H1 (cell line): ENCODE data around the gene TIGD2. TPM values are rescaled to one million over a fixed set of nuclear protein-coding genes. Genes with fewer than 3 reads are reported as not detected.

ENCODE experiments used
- CTCF ChIA-PET: fragments of 300-600 bp; sonication (Branson Sonifier 250); formaldehyde crosslinking; loops from one replicate; lab custom pipeline; 2021; ENCODE audit not compliant: partially characterized antibody; lab: Charles Lee
- POLR2A ChIA-PET: fragments of 300-600 bp; sonication (Branson Sonifier 250); formaldehyde crosslinking; loops from one replicate; lab custom pipeline; 2021; ENCODE audit warnings: inconsistent platforms; ENCODE audit not compliant: partially characterized antibody; lab: Charles Lee
- DNase-seq, 2 experiments: peaks; one replicate each; pipeline versions ENCODE4 v3.0.0 to v3.0.0-alpha.2; 2010 to 2022; ENCODE audit warnings: low spot score in 2 of 2, low read depth in 1 of 2, mixed read lengths in 1 of 2
- FAIRE-seq: peaks from 2 replicates; lab custom pipeline; 2011; peaks lifted over from hg19 to GRCh38; lab: Jason Lieb, UNC
- H2AFZ ChIP-seq: 2 replicates; pipeline ENCODE4 v1.8.1; 2012; ENCODE audit warnings: low read length, inconsistent platforms
- H2AK5ac ChIP-seq: 2 replicates; pipeline ENCODE4 v1.6.1; 2013; ENCODE audit warnings: low read depth, low read length
- H2BK120ac ChIP-seq: replicated peaks from 2 replicates; pipeline ENCODE3; 2013; ENCODE audit warnings: low read depth, low read length, inconsistent platforms
- H2BK12ac ChIP-seq: 2 replicates; pipeline ENCODE4 v1.6.1; 2013; ENCODE audit warnings: low read depth, low read length
- H2BK15ac ChIP-seq: 2 replicates; pipeline ENCODE4 v1.6.1; 2013; ENCODE audit warnings: low read length
- H2BK20ac ChIP-seq: 2 replicates; pipeline ENCODE4 v1.6.1; 2013; ENCODE audit warnings: low read length
- H2BK5ac ChIP-seq: 2 replicates; pipeline ENCODE4 v1.6.1; 2013; ENCODE audit warnings: low read depth, low read length
- H3K14ac ChIP-seq: 2 replicates; pipeline ENCODE4 v1.6.1; 2013; ENCODE audit warnings: inconsistent platforms; ENCODE audit not compliant: insufficient read length
- H3K18ac ChIP-seq: 2 replicates; pipeline ENCODE4 v1.6.1; 2013; ENCODE audit warnings: low read length; ENCODE audit errors: extremely low read depth
- H3K23ac ChIP-seq: 2 replicates; pipeline ENCODE4 v1.6.1; 2013; ENCODE audit warnings: inconsistent platforms; ENCODE audit not compliant: insufficient read length
- H3K23me2 ChIP-seq: 2 replicates; pipeline ENCODE4 v1.6.1; 2013; ENCODE audit warnings: low read depth, low read length
- H3K27ac ChIP-seq: 2 replicates; pipeline ENCODE4 v1.6.1; 2011; ENCODE audit warnings: low read depth, low read length, inconsistent platforms
- H3K27me3 ChIP-seq, 4 experiments: replicated peaks in 1 of 4; 1 replicate in 1 of 4; 2 replicates in 3 of 4; pipeline versions ENCODE4 v1.6.1 to v1.8.1; 2011 to 2013; ENCODE audit warnings: low read length in 3 of 4, mild to moderate bottlenecking in 3 of 4, inconsistent platforms in 2 of 4, mixed read lengths in 2 of 4, moderate library complexity in 1 of 4; ENCODE audit not compliant: control insufficient read depth in 3 of 4, insufficient read depth in 3 of 4; ENCODE audit errors: extremely low read depth in 1 of 4
- H3K36me3 ChIP-seq, 4 experiments: 2 replicates each; pipeline versions ENCODE4 v1.6.1 to v1.8.1; 2011 to 2013; ENCODE audit warnings: mild to moderate bottlenecking in 4 of 4, low read length in 3 of 4, moderate library complexity in 2 of 4, control low read depth in 1 of 4, inconsistent platforms in 1 of 4; ENCODE audit not compliant: insufficient read depth in 4 of 4, control insufficient read depth in 2 of 4
- H3K4ac ChIP-seq: replicated peaks from 2 replicates; pipeline ENCODE3; 2013; ENCODE audit warnings: low read length, low read depth, mixed read lengths, inconsistent platforms; ENCODE audit not compliant: insufficient read length
- H3K4me1 ChIP-seq, 4 experiments: replicated peaks in 1 of 4; 1 replicate in 1 of 4; 2 replicates in 3 of 4; pipeline versions ENCODE4 v1.6.1 to v1.8.1; 2011 to 2013; ENCODE audit warnings: low read length in 3 of 4, inconsistent platforms in 2 of 4, mixed read lengths in 1 of 4; ENCODE audit not compliant: insufficient read depth in 4 of 4, control insufficient read depth in 3 of 4
- H3K4me2 ChIP-seq, 2 experiments: 2 replicates each; pipeline versions ENCODE4 v1.6.1 to v1.8.1; 2011 to 2013; ENCODE audit warnings: low read depth in 2 of 2, low read length in 2 of 2, control low read depth in 1 of 2, inconsistent platforms in 1 of 2, mild to moderate bottlenecking in 1 of 2; ENCODE audit not compliant: insufficient read depth in 1 of 2
- H3K4me3 ChIP-seq, 4 experiments: fragments of 200-600, 300-600 bp in 1 of 4; sonication (generic), shearing (Covaris generic), sonication (Bioruptor Twin) in 1 of 4; 2 replicates each; pipeline versions ENCODE4 v1.5.1 to v1.8.1; 2011 to 2016; ENCODE audit warnings: low read length in 4 of 4, low read depth in 3 of 4, control low read depth in 2 of 4, inconsistent platforms in 2 of 4, mild to moderate bottlenecking in 2 of 4, mixed read lengths in 1 of 4, moderate library complexity in 1 of 4; ENCODE audit not compliant: insufficient read depth in 2 of 4; ENCODE audit errors: extremely low read depth in 1 of 4
- H3K56ac ChIP-seq: replicated peaks from 2 replicates; pipeline ENCODE3; 2013; ENCODE audit warnings: low read depth, mild to moderate bottlenecking, mixed read lengths, low read length, inconsistent platforms; ENCODE audit not compliant: insufficient read length
- H3K79me1 ChIP-seq: 2 replicates; pipeline ENCODE4 v1.6.1; 2013; ENCODE audit warnings: low read depth, low read length, control low read depth
- H3K79me2 ChIP-seq, 2 experiments: 2 replicates each; pipeline versions ENCODE4 v1.6.1 to v1.8.1; 2012 to 2013; ENCODE audit warnings: low read length in 2 of 2, mild to moderate bottlenecking in 2 of 2, inconsistent platforms in 1 of 2; ENCODE audit not compliant: insufficient read depth in 2 of 2, control insufficient read depth in 1 of 2
- H3K9ac ChIP-seq, 4 experiments: replicated peaks in 1 of 4; 1 replicate in 1 of 4; 2 replicates in 3 of 4; pipeline versions ENCODE4 v1.6.1 to v1.8.1; 2011 to 2013; ENCODE audit warnings: low read depth in 3 of 4, low read length in 3 of 4, control low read depth in 2 of 4, mild to moderate bottlenecking in 2 of 4, moderate library complexity in 2 of 4, inconsistent platforms in 1 of 4; ENCODE audit errors: extremely low read depth in 1 of 4
- H3K9me3 ChIP-seq, 2 experiments: 2 replicates each; pipeline versions ENCODE4 v1.6.1 to v1.8.1; 2012 to 2013; ENCODE audit warnings: mild to moderate bottlenecking in 2 of 2, moderate library complexity in 2 of 2, control low read depth in 1 of 2, inconsistent platforms in 1 of 2, low read depth in 1 of 2, low read length in 1 of 2, mixed read lengths in 1 of 2; ENCODE audit not compliant: insufficient read depth in 2 of 2
- H4K20me1 ChIP-seq, 2 experiments: replicated peaks in 1 of 2; 2 replicates each; pipeline versions ENCODE3 to v1.8.1; 2011 to 2013; ENCODE audit warnings: inconsistent platforms in 2 of 2, low read length in 2 of 2, mild to moderate bottlenecking in 1 of 2; ENCODE audit not compliant: insufficient read depth in 2 of 2, control insufficient read depth in 1 of 2
- H4K5ac ChIP-seq: 2 replicates; pipeline ENCODE4 v1.6.1; 2013; ENCODE audit warnings: low read length, low read depth, mixed read lengths, inconsistent platforms; ENCODE audit not compliant: insufficient read length
- H4K8ac ChIP-seq: 2 replicates; pipeline ENCODE4 v1.8.0; 2013; ENCODE audit warnings: mild to moderate bottlenecking, moderate library complexity, low read length, inconsistent platforms; ENCODE audit not compliant: insufficient read depth; ENCODE audit errors: extremely low read depth
- H4K91ac ChIP-seq: replicated peaks from 2 replicates; pipeline ENCODE3; 2013; ENCODE audit warnings: low read length, mixed read lengths, inconsistent platforms; ENCODE audit not compliant: insufficient read length
- EP300 ChIP-seq, 2 experiments: IDR thresholded peaks; 1 replicate in 1 of 2; 2 replicates in 1 of 2; pipeline ENCODE4 v1.6.1; 2011 to 2012; ENCODE audit warnings: low read depth in 2 of 2, low read length in 2 of 2, mild to moderate bottlenecking in 2 of 2, borderline replicate concordance in 1 of 2, inconsistent platforms in 1 of 2, moderate library complexity in 1 of 2
- EZH2 ChIP-seq: fragments of 200-600 bp; sonication (generic); IDR thresholded peaks from 2 replicates; pipeline ENCODE4 v1.7.1; 2012; ENCODE audit warnings: low read depth, mild to moderate bottlenecking, moderate library complexity, low read length, inconsistent platforms; ENCODE audit not compliant: severe bottlenecking
- HDAC6 ChIP-seq: IDR thresholded peaks from one replicate; pipeline ENCODE4 v1.7.1; 2012; ENCODE audit warnings: low read depth, mild to moderate bottlenecking, inconsistent platforms, low read length, moderate library complexity
- POLR2AphosphoS5 ChIP-seq: IDR thresholded peaks from 2 replicates; pipeline ENCODE4 v1.6.1; 2011; ENCODE audit warnings: low read depth, low read length
- WGBS, 2 experiments: shearing (Covaris generic) in 1 of 2; methylation state at CpG; one replicate each; pipeline versions ENCODE4 v1.1.6 to v1.1.7; 2013 to 2015; ENCODE audit warnings: low lambda C conversion rate in 2 of 2, mixed read lengths in 2 of 2, inconsistent platforms in 1 of 2, low coverage in 1 of 2, missing lambda C conversion rate in 1 of 2; ENCODE audit not compliant: insufficient replicate concordance in 2 of 2, insufficient coverage in 1 of 2, insufficient read length in 1 of 2; ENCODE audit errors: extremely low coverage in 1 of 2, missing lambda C conversion rate in 1 of 2; 5-methylcytosine and 5-hydroxymethylcytosine counted together
- polyA plus RNA-seq, 7 experiments: library from polyadenylated mRNA; depleted of rRNA in 3 of 7; stranded (reverse) in 5 of 7; unstranded in 2 of 7; fragments of >200 nt in 5 of 7; fragments of 200-250 nt in 2 of 7; gene quantifications; 1 replicate in 5 of 7; 2 replicates in 1 of 7; 4 replicates in 1 of 7; pipeline versions ENCODE4 v1.2.1 to v1.2.3, GENCODE V29; 2011 to 2013; ENCODE audit warnings: missing spikeins in 2 of 7, mixed read lengths in 2 of 7
- total RNA-seq: library from RNA; stranded (reverse); fragmentation: NEBNext Ultra II Directional; extraction: Animal tissue kit (Norgen Biotek cat#: 25700); gene quantifications from 2 replicates; pipeline ENCODE4 v1.2.1, GENCODE V29; 2021

Gene TIGD2
- total and polyA plus RNA-seq, 2 of the 8 experiments (the other 6 are each of a cell fraction or from before 2014, with no cell fraction given) = 2.4 to 5.7 TPM

- H2AK5ac ChIP-seq = no peak overlapping the region
- H3K4ac ChIP-seq = no peak overlapping the region
- H3K79me2 ChIP-seq = no peaks in the 10 kb centered on the region
- no peak overlapping the region for H3K9ac ChIP-seq
- no peaks in the 10 kb centered on the region for H3K36me3 ChIP-seq
- H3K27ac ChIP-seq = no peak overlapping the region
- H2BK5ac ChIP-seq = no peak overlapping the region
- H2BK15ac ChIP-seq = no peak overlapping the region
- peak overlapping the region; percentile 73 to 97 for H3K4me2 ChIP-seq
- peaks cover 0 to 3% of the 10 kb centered on the region in 2 experiments; a peak in 2 of 4 replicates for H3K9me3 ChIP-seq
- H3K14ac ChIP-seq = no peak overlapping the region
- H3K23me2 ChIP-seq = peaks cover 5% of the 10 kb centered on the region; the same call in 1 of the 2 replicates
- H4K20me1 ChIP-seq = no peaks in the 10 kb centered on the region
- H3K56ac ChIP-seq = no peak overlapping the region
- FAIRE-seq (no peak), DNase-seq (no peak)
- no peaks in the 10 kb centered on the region for H3K79me1 ChIP-seq
- TF ChIP-seq EP300 (IDR thresholded peaks at IDR 0.05; ENCODE audit: borderline replicate concordance in 1 of 2, low read depth in 2 of 2, low read length in 2 of 2) (no peak), POLR2AphosphoS5 (no peak), HDAC6 (no peak), EZH2 (no peak)
- H2BK20ac ChIP-seq = no peak overlapping the region
- no peak overlapping the region for H3K23ac ChIP-seq
- H4K91ac ChIP-seq = no peak overlapping the region
- H3K27me3 ChIP-seq = peaks cover 2 to 22% (median 15%) of the 10 kb centered on the region in 4 experiments; a peak in 6 of 7 replicates
- peaks cover 0 to 5% (median 2%) of the 10 kb centered on the region in 4 experiments; a peak in 3 of 7 replicates for H3K4me1 ChIP-seq
- no peak overlapping the region for H3K18ac ChIP-seq
- no peak overlapping the region for H4K8ac ChIP-seq
- peak overlapping the region; percentile 68 to 83 (median 78); a peak in 7 of 8 replicates for H3K4me3 ChIP-seq
- H2BK120ac ChIP-seq = no peak overlapping the region
- no peak overlapping the region for H2AFZ ChIP-seq
- H4K5ac ChIP-seq = no peak overlapping the region
- ChIA-PET POLR2A (no interaction called here), CTCF (interaction anchor here (0.8 to 1.9 kb wide), 2 partner anchors 291 to 788 kb away, joined by 3 to 4 read pairs; no protein-coding TSS in a partner anchor)
- H2BK12ac ChIP-seq = no peak overlapping the region
- WGBS, 2 experiments = 43% methylated on average over 10 of the region's 10 CpGs; no CpG with 5 or more reads in 1 of the 2 experiments
Measured at GRCh38 chr4:89109841-89110540, 1.3 kb upstream of the TIGD2 start.
